ENCODE data around the gene PRKAG1. TPM values are rescaled to one million over a fixed set of nuclear protein-coding genes. Genes with fewer than 3 reads are reported as not detected.
A peak's percentile ranks its signal among the peaks of the same experiment; 100 is the strongest.

Gene PRKAG1
- total RNA-seq, 2 donors from 2014 or later, result 25.4 to 26.4 TPM

GRCh38 chr12:49041036-49041880, 22.7 kb upstream of the PRKAG1 start:
- no peaks in the 10 kb centered on the region for H3K9me3 ChIP-seq
- WGBS, 2 donors, result 93 to 95% methylated on average over 29 to 30 of the region's 31 CpGs
- TF ChIP-seq POLR2A (IDR thresholded peaks at IDR 0.05) (no peak), CTCF (IDR thresholded peaks at IDR 0.05) (no peak)
- intact Hi-C loops (cut with DNase I), result no loop called here
- DNase-seq, result no peak
- H3K36me3 ChIP-seq (replicated peaks in 1 of 2; ENCODE audit: insufficient read depth in 1 of 2, low read depth in 2 of 2), result peaks cover 42 to 70% of the 10 kb centered on the region in 2 donors
- no peak overlapping the region for H3K27ac ChIP-seq
- no peak overlapping the region for H3K4me3 ChIP-seq
- no peaks in the 10 kb centered on the region for H3K4me1 ChIP-seq
- ATAC-seq, result no peak
- H3K27me3 ChIP-seq, result no peaks in the 10 kb centered on the region

GRCh38 chr12:49040364-49040855, 21.8 kb upstream of the PRKAG1 start:
- ATAC-seq (no peak), DNase-seq (no peak)
- peaks cover 42 to 64% of the 10 kb centered on the region in 2 donors for H3K36me3 ChIP-seq (replicated peaks in 1 of 2; ENCODE audit: insufficient read depth in 1 of 2, low read depth in 2 of 2)
- TF ChIP-seq CTCF (IDR thresholded peaks at IDR 0.05) (no peak), POLR2A (IDR thresholded peaks at IDR 0.05) (no peak)
- no peaks in the 10 kb centered on the region for H3K27me3 ChIP-seq
- no peak overlapping the region for H3K27ac ChIP-seq
- intact Hi-C loops (cut with DNase I), result no loop called here
- H3K9me3 ChIP-seq, result no peaks in the 10 kb centered on the region
- H3K4me3 ChIP-seq, result no peak overlapping the region
- 90 to 95% methylated on average over 14 of the region's 14 CpGs for WGBS, 2 donors
- no peaks in the 10 kb centered on the region for H3K4me1 ChIP-seq

GRCh38 chr12:49039421-49040363, 21.1 kb upstream of the PRKAG1 start:
- 89 to 94% methylated on average over 25 to 30 of the region's 30 CpGs for WGBS, 2 donors
- Histone ChIP-seq H3K9me3 (no peaks in the 10 kb centered on the region), H3K36me3 (replicated peaks in 1 of 2; ENCODE audit: insufficient read depth in 1 of 2, low read depth in 2 of 2) (peaks cover 37 to 58% of the 10 kb centered on the region in 2 donors), H3K27me3 (no peaks in the 10 kb centered on the region), H3K4me3 (no peak overlapping the region), H3K27ac (no peak overlapping the region), H3K4me1 (no peaks in the 10 kb centered on the region)
- intact Hi-C loops (cut with DNase I), result no loop called here
- no peak for TF ChIP-seq POLR2A (IDR thresholded peaks at IDR 0.05)
- TF ChIP-seq CTCF (IDR thresholded peaks at IDR 0.05), result no peak
- no peak for DNase-seq
- ATAC-seq, result no peak

- Histone ChIP-seq H3K27me3 (no peaks in the 10 kb centered on the region), H3K36me3 (replicated peaks in 1 of 2; ENCODE audit: insufficient read depth in 1 of 2, low read depth in 2 of 2) (peaks cover 37 to 55% of the 10 kb centered on the region in 2 donors), H3K9me3 (no peaks in the 10 kb centered on the region), H3K27ac (no peak overlapping the region), H3K4me3 (no peak overlapping the region), H3K4me1 (no peaks in the 10 kb centered on the region)
- intact Hi-C loops (cut with DNase I), result no loop called here
- DNase-seq, result peak in 1 of 4 donors; percentile 8
- no peak for TF ChIP-seq POLR2A (IDR thresholded peaks at IDR 0.05)
- WGBS, 2 donors, result 87 to 89% methylated on average over 16 to 18 of the region's 20 CpGs
- no peak for ATAC-seq
These were observed 19.8 kb upstream of the PRKAG1 start for GRCh38 chr12:49038291-49038955.

- intact Hi-C loops (cut with DNase I), result no loop called here
- no peaks in the 10 kb centered on the region for H3K4me1 ChIP-seq
- 80 to 94% methylated on average over 1 to 7 of the region's 7 CpGs for WGBS, 2 donors
- TF ChIP-seq CTCF (IDR thresholded peaks at IDR 0.05), result no peak
- no peak for TF ChIP-seq POLR2A (IDR thresholded peaks at IDR 0.05)
- no peaks in the 10 kb centered on the region for H3K9me3 ChIP-seq
- H3K27me3 ChIP-seq, result no peaks in the 10 kb centered on the region
- H3K27ac ChIP-seq, result no peak overlapping the region
- peaks cover 33 to 54% of the 10 kb centered on the region in 2 donors for H3K36me3 ChIP-seq (replicated peaks in 1 of 2; ENCODE audit: insufficient read depth in 1 of 2, low read depth in 2 of 2)
- ATAC-seq (no peak), DNase-seq (no peak)
- no peak overlapping the region for H3K4me3 ChIP-seq
These were observed 19.3 kb upstream of the PRKAG1 start for GRCh38 chr12:49037947-49038237.

Data from body of pancreas (tissue), 4 donors.